Measurements from ENCODE around the gene TBC1D9.

DNA sequence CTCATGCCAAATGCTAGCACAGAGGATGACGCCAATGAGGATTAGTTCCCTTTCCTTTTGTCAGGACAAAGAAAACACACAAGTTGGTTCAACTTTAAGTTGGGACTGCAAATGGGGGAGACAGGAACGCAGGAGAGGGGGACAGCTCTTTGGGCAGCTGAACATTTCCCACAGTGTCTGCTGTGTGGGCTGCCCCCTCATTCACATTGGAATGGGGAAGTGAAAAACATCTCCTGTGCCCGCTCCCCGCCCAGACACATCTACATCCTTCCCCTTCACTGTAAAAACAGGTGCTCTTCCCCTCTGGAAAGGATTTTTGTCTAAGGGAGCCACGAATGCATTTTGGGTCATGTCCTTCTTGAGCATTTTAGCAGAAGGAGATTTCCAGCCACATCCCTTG, 44.5 kb upstream of the TBC1D9 start:
- TF ChIP-seq ZZZ3 (IDR thresholded peaks at IDR 0.05; ENCODE audit: control insufficient read depth, insufficient read length, low read depth) (no peak), HDAC6 (IDR thresholded peaks at IDR 0.05; ENCODE audit: unreplicated experiment) (no peak), ZNF384 (IDR thresholded peaks at IDR 0.05; ENCODE audit: borderline replicate concordance, low read depth, low read length) (no peak), E2F8 (IDR thresholded peaks at IDR 0.05; ENCODE audit: low read depth, partially characterized antibody) (no peak)
